HG03457 (cell line): Measurements from ENCODE around the gene PYGB.

ENCODE experiments used
- ATAC-seq: cut with Tn5 transposase; IDR thresholded peaks from one replicate; pipeline ENCODE4 v1.9.1; 2021; ENCODE audit warnings: moderate number of reproducible peaks; ENCODE audit not compliant: unreplicated experiment

Gene PYGB

DNA sequence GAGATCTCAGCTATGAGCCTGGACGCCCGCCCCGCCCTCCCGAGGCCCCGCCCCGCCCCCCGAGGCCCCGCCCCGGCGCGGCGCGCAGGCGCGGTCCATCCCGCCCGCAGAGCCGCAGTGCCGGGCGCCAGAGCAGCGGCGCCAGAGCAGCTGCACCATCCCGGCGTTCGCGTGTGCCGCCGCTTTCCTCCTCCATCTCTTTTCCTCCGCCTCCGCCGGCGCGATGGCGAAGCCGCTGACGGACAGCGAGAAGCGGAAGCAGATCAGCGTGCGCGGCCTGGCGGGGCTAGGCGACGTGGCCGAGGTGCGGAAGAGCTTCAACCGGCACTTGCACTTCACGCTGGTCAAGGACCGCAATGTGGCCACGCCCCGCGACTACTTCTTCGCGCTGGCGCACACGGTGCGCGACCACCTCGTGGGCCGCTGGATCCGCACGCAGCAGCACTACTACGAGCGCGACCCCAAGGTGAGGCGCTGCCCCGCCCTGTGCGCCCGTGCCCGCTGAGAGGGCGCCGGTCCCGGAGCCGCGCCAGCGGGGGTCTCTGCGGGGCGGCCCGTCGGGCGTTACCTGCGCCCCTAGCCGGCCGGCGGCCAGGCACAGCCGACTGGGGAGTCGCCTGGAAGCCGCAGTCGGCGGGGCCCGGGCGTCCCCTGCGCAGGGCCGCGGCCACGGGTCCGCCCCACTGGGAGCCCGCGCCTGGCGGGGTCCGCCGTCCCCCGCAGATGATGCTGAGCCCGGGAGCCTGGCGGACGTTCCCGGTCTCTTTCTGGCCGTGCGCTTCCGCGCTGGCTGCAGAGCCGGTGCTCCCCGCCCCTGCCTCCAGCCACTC, at the start of gene PYGB:
PYGB (plus strand) TSS at position 130 of the 830 bp plus-strand sequence; CDS start at position 224, 94 bp downstream.
- peak; percentile 66 for ATAC-seq

DNA sequence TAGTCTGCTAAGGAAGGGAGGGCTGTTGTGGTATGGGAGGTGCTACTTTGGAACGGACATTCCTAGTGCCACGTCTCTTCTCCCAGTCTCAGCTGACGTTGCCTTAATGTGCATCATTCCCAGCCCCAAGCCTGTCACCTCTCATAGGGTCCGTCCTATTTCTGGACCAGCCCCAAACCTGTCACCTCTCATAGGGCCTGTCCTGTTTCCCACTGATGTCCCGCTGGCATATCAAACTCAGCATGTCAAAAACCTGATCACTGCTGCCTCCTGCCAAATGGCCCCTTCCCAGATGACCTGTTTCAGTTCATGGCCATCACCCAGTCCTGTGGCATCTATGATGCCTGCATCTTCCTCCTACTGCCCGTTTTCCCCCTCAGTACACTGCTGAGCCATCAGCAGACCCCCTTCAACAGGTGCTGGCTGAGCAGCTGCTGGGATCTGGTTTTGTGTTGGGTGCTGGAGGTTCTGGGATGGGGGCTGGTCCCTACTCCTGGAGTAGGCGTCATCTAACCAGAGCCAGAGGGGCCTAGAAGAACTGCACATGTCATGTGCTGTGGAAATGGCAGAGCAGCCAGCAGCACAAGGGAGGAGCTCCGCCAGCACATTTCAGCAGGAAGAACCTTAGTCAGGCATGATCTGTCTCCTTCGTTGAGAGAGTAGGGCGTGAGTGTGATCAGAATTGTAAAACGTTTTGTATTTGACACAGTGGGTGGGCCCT, 49.1 kb upstream of the PYGB start:
- ATAC-seq: no peak

DNA sequence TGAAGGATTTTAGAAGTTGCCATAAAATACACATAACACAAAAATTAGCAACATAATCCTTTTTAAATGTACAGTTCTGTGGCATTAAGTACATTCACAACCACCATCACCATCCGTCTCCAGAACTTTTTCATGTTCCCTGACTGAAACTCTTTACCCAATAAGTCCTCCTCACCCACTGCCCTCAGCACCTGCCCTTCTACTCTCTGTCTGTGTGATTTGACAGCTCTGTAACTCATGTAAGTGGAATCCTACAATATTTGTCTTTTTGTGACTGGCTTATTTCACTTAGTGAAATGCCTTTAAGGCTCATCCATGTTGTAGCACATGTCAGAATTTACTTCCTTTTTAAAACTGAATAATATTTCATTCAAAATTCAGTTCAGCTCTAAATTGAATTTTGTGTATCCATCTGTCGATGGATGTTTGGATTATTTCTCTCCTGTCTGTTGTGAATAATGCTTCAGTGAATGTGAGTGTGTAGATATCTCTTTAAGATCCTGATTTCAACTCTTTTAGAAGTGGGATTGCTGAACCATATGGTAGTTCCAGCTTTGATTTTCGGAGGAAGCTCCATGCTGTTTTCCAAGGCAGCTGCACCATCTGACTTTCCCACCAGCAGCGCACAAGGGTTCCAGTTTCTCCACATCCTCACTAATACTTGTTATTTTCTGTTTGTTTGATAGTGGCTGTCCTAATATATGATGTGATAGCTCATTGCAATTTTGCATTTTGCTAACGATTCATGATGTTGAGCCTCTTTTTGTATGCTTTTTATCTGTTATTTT, 48.2 kb upstream of the PYGB start:
- no peak for ATAC-seq

DNA sequence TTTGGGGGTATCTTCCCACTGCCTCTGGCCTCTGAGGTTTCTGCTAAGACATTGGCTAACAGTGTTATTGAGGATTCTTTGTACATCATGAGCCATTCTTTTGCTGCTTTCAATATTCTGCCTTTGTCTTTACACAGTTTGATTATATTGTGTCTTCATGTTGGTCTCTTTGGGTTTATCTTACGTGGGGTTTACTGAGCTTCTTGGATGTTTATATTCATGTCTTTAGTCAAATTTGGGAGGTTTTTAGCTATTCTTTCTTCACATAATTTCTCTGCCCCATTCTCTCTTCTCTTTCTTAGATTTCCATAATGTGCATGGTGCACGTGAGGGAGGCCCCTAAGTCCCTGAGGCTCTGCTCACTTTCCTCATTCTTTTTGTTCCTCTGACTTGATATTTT, 44.8 kb upstream of the PYGB start:
- ATAC-seq: no peak

DNA sequence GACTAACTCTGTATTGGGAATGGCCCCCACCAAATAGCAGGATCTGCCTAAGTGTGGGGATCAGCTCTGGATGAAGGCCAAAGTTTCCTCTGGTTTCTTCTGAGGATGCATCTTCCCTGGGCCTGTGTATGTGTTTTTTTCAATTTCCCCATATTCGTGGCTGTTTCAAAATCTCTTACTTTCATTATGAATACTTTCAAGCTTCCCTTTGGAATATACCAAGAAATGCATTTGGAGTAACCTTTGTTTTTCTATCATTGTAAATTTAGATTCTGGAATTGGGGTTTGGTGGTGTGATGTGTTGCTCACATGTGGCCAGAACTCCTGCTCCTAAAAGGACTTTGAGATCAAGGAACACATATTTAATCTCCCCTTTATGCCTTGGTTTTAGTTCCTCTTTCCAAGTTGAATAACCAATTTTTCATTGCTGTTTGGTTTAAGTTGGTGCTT, 44.0 kb upstream of the PYGB start:
- ATAC-seq: no peak

DNA sequence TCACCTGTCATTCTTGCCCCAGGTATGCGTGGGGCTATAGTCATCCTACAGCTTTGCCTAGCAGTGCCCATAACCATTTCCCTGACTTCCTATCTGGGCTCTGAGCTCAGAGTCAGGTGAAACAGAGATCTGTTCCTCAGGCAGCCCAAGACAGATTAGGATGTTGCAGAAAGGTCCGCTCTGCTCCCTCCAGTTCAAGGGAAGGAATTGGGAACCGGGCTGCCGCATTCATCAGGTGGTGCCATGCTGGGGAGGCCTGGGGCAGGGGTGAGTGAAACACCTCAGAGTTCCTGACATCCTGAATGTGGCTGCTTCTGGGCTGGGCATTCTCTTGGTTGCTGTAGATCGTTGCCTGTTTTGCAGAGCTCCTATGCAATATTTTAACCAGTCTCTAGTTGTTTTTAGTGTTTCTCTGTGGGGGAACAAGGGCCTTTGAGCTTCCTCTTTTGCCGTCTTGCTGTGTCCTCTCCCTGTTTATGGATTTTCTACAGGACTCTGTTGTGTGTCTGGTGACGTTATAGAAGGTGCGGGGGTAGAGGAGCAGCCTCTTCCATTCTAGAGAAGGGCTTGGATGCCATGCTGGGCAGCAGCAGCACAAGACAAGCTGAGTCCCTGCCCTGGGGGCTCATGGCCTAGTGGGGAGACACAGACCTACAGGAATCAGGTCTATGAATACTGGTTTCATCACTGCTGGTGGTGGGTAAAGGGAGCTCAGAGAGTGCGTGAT, 43.2 kb upstream of the PYGB start:
- no peak for ATAC-seq

DNA sequence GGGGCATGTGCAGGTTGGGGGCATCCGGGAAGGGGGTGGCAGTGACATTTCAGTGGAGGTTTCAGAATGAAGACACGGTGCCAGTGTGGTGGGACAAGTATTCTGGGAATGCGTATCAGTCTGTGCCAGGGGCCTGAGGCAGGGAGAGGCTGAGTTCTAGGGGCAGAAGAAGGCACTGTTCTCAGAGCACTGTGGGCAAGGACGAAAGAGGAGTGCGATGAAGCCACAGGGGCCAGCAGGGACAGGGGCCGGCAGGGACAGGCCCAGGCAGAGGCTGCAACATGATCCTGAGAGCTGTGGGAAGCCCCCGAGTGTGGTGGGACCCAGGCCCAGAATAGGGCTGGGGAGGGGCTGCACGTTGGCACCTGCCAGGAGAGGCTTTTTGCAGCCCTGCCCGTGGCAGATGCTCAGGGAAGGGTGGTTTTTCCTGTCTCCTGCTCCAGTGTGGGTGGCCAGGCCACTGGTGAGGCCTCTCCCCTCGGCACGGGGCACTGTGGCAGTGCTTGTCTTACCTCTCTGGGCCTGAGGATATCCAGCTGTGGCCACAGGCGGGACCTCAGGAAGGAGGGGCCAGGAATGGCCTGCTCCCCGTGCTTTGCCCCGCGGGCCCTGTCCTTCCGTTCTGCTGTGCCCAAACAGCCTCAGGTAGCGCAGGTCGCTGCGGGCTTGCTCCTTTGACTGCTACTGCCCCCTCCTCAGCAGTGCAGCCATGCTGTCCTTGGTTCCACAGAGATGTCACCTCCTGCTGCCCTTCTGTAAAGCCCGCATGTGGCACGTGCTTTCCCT, 42.4 kb upstream of the PYGB start:
- no peak for ATAC-seq

DNA sequence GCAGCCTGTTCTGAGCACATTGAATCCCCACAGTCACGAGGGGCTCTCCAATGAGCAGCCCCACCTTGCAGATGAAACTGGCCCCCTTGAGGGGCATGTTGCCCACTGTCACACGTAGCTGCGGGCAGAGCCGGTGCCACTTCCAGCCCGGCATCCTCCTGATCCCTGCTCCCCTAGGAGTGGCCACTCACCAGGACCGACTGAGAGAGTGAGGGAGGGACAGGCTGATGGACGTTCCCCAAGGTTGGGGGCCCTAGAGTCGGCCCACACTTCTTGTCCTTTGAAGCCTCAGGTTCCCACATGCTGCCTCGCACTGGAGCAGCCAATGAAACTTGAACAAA, 41.9 kb upstream of the PYGB start:
- no peak for ATAC-seq

DNA sequence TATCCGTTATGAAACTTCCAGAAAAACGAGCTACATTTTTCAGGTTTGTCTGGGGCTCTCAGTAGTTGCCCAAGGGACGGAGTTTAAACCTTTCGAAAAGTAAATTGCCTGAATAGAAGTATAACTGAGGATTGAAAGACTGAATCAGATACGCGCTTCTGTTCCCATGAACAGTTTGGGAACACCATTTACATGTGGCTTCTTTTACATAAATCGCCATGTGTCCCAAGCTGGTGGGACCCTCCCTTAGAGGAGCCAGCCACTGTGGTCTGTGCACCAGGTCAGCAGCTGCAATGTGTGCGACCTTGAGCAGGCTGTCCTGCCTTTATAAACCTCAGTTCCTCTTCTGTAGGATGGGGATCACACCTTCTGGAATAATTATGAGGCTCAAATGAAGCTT, 41.3 kb upstream of the PYGB start:
- ATAC-seq: no peak

DNA sequence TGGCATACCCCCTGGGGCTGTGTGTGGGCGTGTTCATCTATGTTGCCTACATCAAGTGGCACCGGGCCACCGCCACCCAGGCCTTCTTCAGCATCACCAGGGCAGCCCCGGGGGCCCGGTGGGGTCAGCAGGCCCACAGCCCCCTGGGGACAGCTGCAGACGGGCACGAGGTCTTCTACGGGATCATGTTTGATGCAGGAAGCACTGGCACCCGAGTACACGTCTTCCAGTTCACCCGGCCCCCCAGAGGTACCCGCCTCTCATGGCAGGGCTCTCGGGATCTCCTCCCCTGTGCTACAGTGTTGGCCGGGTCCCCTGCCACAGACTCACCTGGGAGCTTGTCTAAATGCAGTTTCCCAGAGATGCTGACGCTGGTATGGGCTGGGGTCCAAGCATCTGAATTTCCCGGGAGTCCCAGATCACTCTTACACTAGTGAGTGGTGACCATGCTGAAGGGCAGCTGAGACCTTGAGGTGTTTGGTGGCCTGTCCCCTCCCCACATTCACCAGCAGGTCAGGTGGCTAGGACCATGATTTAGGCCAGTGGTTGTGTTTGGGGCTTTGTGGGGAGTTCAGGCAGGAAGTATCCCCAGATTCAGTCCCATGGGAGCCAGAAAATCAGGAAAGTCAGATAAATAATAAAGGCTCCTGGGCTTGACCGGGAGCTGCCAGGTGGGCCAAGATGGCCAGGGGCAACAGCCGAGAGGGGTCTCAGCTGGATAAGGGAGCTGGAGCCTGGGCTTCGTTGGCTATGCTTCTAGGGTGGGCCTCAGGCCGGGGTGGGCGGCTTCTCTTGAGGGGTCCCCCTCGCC, 40.5 kb upstream of the PYGB start:
- no peak for ATAC-seq

DNA sequence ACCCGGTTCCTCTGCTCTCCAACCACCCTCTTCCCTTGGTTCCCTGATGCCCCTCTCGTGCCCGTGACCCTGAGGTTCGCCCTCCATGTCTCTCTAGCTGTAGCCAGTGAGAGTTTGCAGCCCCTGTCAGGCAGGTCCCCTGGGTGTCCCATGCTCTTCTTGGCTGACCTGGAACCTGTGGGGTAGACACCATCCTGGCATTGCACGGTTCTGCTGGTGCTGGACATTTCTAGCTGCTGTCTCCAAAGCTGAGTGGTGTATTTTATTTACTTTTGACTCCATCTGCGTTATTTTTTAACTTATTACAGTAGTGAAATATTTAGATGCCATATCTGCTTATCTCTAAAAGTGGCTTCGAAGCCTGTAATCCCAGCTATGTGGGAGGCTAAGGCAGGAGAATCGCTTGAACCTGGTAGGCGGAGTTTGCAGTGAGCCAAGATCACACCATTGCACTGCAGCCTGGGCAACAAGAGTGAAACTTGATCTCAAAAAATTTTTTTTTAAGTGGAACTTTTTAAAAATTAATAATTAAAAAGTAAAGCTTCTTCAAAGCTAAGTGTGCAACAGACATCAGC, 39.8 kb upstream of the PYGB start:
- no peak for ATAC-seq

DNA sequence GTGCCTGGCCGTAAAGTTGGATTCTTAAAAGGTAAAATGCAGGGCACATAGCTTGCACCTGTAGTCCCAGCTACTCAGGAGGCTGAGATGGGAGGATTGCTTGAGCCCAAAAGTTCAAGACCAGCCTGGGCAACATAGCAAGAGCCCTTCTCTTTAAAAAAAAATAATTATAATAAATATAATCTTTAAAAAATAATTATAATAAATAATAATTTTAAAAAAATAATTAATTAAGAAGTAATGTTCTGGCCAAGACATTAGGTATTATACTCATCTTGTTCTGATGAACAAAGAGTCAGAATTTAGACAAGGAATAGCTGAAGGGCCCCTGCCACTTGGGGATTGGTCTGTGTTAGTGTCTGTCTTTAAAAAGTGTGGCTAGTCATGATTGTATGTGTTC, 38.5 kb upstream of the PYGB start:
- no peak for ATAC-seq

DNA sequence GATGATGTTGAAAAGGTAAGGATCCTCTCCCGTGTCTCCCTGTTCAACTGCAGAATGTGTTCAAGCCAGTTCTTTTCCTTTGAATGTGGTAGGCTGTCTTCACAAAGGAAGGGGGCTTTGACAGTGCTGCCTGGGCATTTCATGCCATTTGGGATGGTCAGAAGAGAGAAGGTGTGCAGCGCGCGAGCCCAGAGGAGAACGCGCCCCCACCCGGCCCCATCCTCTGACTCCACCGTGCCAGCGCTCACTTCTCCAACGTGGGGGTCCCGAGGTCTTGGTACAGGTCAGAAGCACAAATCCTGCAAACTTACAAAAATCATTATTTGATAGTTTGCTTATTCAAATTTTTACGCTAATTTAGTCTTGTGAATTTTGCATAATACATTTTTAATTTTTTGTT, 38.0 kb upstream of the PYGB start:
- no peak for ATAC-seq

DNA sequence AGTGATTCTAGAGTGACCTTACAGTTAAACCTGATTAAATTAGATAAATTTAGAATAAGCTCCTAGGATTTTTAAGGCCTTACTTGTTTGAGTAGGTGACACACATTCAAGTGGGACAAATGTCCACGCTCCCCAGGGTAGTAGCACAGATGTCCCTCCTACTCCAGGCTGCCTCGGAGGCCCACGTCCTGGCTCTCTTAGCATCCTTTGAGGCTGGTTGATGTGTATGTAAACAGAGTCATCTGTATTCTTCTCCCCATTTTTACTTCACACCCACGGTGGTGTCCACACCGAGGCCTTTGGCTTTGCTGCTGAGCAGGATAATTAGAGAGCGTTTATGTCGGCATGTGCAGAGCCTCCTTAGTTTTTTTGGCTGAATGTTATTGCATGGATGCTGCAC, 36.6 kb upstream of the PYGB start:
- no peak for ATAC-seq

DNA sequence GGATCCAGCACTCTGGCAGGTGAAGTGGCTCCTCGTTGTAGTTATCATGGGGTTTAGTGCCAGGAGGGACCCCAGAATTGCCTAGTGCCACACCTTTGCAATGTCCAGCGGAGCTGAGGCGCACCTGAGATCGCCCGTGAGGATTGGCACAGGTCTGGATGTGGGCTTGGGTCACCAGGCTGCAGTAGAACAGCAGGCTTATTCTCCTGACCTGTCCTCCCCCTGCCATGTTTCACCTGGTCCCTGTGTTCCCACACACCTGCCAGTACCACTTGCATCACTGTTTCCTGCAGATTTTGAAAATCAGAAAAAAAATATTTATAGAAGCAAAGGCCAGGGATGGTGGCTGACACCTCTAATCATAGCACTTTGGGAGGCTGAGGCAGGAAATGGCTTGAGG, 35.6 kb upstream of the PYGB start:
- ATAC-seq: no peak

DNA sequence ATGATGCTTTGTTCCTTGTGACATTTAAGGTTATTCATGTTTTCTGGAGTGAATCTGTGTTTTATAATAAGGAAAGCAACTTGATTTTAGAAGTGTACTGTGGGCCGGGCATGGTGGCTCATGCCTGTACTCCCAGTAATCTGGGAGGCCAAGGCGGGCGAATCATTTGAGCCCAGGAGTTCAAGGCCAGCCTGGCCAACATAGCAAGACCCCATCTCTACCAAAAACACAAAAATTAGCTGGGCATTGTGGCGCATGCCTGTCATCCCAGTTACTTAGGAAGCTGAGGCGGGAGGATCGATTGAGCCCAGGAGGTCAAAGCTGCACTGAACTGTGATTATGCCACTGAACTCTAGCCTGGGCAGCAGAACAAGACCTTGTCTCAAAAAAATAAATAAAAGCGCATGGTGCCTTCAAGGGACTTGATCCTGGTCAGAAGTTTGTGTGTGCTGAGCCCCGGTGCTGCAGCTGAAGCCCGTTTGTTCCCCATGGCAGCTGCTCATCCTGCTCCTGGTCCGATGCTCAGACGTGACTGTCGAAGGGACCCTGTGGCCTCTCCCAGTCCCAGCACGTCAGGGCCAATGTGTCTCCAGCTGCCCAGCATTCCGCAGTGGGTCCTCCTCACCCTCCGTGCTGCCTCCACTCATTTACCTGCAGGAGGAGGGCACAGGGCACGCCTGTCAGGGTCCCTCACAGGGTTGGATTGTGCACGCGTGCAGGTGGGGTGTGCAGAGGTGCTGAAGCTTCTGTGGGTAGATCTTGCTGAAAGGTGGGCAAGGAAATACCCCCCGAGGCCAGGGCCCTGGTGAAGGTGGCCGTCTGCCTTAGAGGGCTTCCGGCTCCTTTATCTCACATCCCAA, 34.1 kb upstream of the PYGB start:
- no peak for ATAC-seq

DNA sequence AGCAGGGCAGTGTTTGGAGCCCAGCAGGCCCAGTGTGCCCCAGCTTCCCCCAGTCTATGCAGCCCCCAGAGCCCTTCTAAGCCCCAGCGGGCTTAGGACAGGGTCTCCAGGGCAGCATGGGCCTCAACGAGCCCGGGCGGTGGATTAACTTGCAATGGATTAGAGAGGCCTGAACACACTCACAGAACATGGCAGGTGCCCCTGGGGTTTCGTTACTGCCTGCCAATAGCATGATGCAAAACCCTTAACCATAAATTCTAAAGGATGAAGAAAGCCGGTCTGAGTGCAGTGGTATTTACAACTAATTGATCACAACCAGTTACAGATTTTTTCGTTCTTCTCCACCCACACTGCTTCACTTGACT, 33.5 kb upstream of the PYGB start:
- no peak for ATAC-seq

DNA sequence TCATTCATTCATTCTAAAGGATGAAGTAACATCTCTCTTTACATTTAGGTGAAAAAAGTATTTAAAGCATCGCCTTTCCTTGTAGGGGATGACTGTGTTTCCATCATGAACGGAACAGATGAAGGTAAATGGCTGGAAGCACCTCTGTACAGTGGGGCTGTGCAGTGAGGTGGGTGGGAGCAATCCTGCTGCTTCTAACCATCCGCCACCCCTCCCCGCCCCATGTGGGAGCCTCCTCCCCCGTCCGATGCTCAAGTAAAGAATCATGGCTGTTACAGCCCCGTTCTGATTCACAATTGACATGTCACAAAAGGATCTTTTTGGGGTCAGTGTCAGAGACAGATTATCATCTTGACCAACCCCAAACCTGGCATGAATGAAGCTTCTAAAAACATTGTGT, 33.1 kb upstream of the PYGB start:
- no peak for ATAC-seq
